GM15510 (cell line): ENCODE results near the gene CCDC88B.

ENCODE experiments used
- POLR2A ChIP-seq: IDR thresholded peaks from 3 replicates; pipeline ENCODE4 v1.6.1; 2011; ENCODE audit warnings: borderline replicate concordance; ENCODE audit not compliant: insufficient read length; ENCODE audit errors: extremely low read depth

CCDC88B gene

GRCh38 chr11:64382586-64382985 is 42.6 kb downstream of the CCDC88B start:
- no peak for TF ChIP-seq POLR2A

- TF ChIP-seq POLR2A: no peak
These were observed 43.6 kb downstream of the CCDC88B start for GRCh38 chr11:64383580-64383979.

DNA sequence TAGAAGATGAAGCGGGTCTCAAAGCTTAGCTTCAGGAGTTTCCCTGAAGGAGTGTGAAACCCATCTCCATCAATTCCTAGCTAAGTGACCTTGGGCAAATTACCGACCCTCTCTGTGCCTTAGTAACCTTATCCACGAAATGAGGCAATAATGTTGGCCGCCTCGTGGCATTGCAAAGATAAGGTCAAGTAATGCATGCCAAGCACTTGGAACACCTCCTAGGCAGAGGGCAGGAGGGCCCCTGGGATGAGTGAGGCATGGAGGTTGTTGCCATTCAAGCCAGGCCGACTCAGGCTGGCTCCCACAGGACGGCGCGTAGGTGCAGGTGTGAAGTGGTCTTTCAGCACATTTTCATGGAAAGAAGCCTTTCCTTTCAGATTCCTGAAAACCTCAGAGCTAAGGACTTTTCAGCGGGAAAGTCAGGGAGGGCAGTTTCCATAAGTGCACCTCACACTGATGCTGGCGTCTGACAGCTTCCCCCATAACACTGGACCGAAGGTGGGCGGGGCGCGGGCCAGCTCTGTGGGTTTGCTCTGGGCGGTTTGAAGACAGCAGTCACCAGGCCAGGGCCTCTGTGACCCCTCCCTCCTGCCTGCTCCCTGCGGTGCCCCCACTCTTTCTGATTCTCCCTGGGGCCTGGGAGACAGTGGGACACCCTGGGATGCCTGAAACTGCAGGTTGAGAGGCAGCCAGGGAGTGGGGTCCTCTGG is 44.2 kb downstream of the CCDC88B start:
- no peak for TF ChIP-seq POLR2A

DNA sequence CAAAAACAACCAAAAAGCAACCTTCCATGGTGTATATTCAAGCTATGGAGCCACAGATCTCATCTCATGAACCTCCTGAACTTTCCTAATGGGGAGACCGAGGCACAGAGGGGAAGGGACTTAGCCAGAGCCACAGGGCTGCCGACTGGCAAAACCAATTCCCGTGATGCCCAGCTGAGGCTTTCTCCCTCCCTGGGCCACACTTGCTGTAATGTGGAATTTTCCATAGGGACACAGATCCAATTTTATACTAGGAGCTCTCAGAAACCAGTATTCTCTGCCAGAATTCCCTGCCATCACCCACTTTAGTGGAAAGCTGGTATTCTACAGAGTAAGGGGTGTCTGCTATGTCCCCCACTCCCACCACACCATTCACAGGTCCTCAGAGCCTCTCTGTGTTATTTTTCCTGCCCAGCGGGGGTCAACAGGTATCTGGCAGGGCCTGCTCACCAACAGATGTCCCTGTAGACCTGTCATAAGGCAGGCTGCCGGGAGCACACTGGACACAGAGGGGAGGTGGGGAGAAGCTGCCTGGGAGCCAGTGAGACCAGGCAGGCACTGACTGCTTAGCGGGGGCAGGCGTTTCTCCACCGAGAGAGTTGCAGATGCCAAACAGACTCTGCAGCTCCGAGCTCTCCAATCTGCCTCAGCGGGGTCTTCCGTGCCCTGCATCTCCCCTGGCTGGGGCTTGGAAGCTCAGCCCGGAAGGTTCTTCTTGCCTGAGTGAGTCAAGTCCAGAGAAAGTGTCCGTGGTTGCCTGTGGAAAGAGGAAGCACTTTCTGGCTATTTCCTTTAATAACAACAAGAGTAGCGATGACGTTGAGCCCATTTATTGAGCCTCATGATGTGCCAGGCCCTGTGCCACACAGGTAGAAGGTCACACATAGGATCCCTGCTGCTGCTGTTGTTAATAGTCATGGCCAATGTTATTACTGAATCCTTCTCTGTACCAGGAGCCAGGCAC is 45.3 kb downstream of the CCDC88B start:
- TF ChIP-seq POLR2A: no peak

DNA sequence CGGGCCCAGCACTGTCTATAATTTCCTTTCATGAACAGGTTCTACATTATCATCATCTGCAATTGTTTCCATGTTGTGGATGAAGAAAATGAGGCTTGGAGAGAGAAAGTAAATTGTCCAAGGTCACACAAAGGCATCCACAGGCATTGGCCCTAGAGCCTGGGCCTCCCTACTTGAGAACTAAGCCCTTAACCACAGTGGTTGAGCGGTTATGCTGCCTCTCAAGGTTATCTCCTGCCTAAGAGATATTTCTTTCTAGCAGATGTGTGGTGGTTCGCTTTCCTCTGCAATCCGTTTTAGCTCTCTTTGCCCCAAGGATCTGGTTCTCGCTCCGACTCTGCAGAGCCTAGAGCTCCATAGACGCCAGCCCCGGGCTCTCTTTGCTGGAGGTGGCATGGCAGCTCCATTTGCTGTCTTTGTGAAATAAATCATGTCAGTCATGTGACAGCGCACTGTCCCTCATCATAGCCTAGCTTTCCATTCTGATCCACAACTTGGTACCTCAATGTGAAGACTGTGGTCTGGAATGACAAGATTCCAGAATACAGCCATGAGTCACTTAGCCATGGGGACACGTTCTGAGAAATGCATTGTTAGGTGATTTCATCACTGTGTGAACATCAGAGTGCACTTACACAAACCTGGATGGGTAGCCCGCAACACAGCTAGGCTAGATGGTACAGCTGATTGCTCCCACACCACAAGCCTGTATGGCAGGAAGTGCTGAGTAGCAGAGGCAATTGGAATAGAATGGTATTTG is 46.1 kb downstream of the CCDC88B start:
- no peak for TF ChIP-seq POLR2A

- TF ChIP-seq POLR2A: no peak
These were observed 47.9 kb downstream of the CCDC88B start for GRCh38 chr11:64387916-64388315.

DNA sequence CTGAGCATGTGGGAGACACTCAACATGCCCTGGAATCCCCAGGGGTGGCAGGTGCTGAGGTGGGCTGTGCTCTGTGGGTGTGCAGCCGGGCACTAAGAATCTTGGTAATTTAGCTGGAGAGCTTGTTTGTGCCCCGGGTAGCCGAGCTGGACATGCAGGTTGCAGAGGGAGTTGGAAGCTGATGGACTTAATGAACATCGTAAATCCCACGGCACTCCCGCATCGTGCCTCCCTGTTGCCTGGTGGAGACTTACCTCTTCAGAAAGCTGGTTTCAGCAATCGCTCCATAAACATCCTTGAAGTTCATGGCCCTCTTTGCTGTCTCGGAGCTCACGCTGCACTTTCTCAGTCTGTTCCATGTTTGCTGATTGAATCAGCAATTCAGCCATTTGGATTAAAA is 48.9 kb downstream of the CCDC88B start:
- TF ChIP-seq POLR2A: no peak

DNA sequence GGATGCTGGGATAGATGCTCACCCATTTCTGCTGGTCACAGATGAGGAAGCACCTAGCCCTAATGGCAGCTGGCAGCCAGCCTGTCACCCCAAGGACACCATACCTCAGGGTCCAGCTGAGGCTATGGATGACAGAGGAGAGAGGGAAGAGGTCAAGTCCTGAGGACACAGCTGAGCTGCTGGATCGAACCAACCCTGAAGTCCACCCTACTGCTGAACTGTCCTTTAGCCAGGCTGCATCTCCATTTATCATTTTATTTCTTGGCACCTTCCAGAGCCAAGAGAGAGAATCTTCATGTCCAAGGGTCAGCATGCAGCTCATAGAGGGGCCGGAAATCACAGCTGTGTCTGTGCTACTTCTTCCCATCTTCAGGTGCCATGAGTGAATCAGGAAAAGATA is 49.8 kb downstream of the CCDC88B start:
- TF ChIP-seq POLR2A: no peak

GRCh38 chr11:64390558-64390957 is 50.6 kb downstream of the CCDC88B start:
- no peak for TF ChIP-seq POLR2A

DNA sequence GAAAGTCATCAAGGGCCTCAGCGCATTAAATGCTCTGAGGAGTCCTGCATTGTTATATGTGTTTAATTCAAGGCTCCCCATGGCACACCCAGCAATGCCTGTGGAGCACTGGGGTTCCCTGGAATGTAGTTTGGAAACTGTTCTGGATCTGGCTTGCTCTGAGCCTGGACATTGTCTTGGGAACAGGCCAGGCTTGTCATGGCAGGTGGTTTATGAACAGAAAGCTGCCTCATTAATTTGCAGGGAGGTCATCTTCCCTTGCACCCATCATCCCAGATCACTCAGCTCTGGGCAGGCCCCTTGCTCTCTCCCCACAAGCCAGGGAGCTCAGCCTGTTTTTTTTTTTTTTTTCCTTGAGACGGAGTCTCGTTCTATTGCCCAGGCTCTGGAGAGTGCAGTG is 51.8 kb downstream of the CCDC88B start:
- TF ChIP-seq POLR2A: no peak

GRCh38 chr11:64395545-64396078 is 55.6 kb downstream of the CCDC88B start:
- TF ChIP-seq POLR2A: no peak

- no peak for TF ChIP-seq POLR2A
These were observed 56.1 kb downstream of the CCDC88B start for GRCh38 chr11:64396079-64396591.

GRCh38 chr11:64400102-64400501 is 60.1 kb downstream of the CCDC88B start:
- TF ChIP-seq POLR2A: no peak

DNA sequence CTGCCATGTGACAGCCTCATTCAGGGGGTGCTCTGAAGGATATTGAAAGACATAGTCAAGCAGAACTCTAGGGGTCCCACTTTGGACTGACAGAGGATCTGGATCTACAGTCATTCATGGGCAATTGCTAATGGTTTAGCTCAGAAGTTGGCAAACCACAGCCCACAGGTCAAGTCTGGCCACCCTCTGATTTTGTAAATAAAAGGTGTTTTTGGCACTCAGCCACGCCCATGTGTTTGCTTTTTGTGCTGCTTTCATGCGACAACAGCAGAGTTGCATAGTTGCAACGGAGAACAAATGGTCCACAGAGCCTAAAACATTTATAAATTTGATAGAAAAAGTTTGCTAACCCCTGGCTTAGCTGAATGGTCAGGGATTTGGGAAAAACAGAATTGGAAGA is 60.7 kb downstream of the CCDC88B start:
- no peak for TF ChIP-seq POLR2A
